Subcutaneous abdominal adipose tissue (tissue), 5 donors: ENCODE data around the gene CDKAL1.

ENCODE experiments used
- H3K27ac ChIP-seq: one replicate; pipeline ENCODE4 v1.7.0; 2013; ENCODE audit warnings: low read depth, mild to moderate bottlenecking, inconsistent platforms, low read length, moderate library complexity
- H3K27me3 ChIP-seq, 5 donors: one replicate each; pipeline ENCODE4 v1.7.0; 2013; ENCODE audit warnings: low read length in 5 of 5, inconsistent platforms in 1 of 5; ENCODE audit not compliant: control insufficient read depth in 5 of 5, insufficient read depth in 4 of 5
- H3K36me3 ChIP-seq, 5 donors: one replicate each; pipeline ENCODE4 v1.7.0; 2013; ENCODE audit warnings: low read length in 5 of 5; ENCODE audit not compliant: control insufficient read depth in 5 of 5, insufficient read depth in 5 of 5
- H3K4me1 ChIP-seq, 5 donors: one replicate each; pipeline ENCODE4 v1.7.0; 2013; ENCODE audit warnings: low read length in 5 of 5, mild to moderate bottlenecking in 3 of 5, moderate library complexity in 1 of 5; ENCODE audit not compliant: control insufficient read depth in 5 of 5, insufficient read depth in 5 of 5
- H3K4me3 ChIP-seq, 5 donors: one replicate each; pipeline ENCODE4 v1.7.0; 2013; ENCODE audit warnings: low read length in 5 of 5, low read depth in 1 of 5
- H3K9ac ChIP-seq, 5 donors: one replicate each; pipeline ENCODE4 v1.7.0; 2013; ENCODE audit warnings: low read length in 5 of 5, mild to moderate bottlenecking in 4 of 5, moderate library complexity in 3 of 5
- H3K9me3 ChIP-seq, 5 donors: one replicate each; pipeline ENCODE4 v1.7.0; 2013; ENCODE audit warnings: low read length in 5 of 5; ENCODE audit not compliant: control insufficient read depth in 5 of 5
- donor health status: healthy.
- donor health status: healthy.
- donor health status: healthy.
- donor health status: healthy.
- donor health status: healthy.

Gene CDKAL1

GRCh38 chr6:21199262-21199661 is 665.0 kb downstream of the CDKAL1 start:
- Histone ChIP-seq H3K9me3 (no peaks in the 10 kb centered on the region), H3K4me1 (peaks cover 0 to 13% (median 3%) of the 10 kb centered on the region in 5 donors), H3K27me3 (no peaks in the 10 kb centered on the region), H3K27ac (no peak overlapping the region), H3K4me3 (no peak overlapping the region), H3K9ac (no peak overlapping the region), H3K36me3 (peaks cover 0 to 13% (median 0%) of the 10 kb centered on the region in 5 donors)

- Histone ChIP-seq H3K27me3 (no peaks in the 10 kb centered on the region), H3K27ac (no peak overlapping the region), H3K4me3 (no peak overlapping the region), H3K36me3 (peaks cover 0 to 13% (median 0%) of the 10 kb centered on the region in 5 donors), H3K9ac (no peak overlapping the region), H3K4me1 (peaks cover 0 to 13% (median 3%) of the 10 kb centered on the region in 5 donors), H3K9me3 (no peaks in the 10 kb centered on the region)
Observed at GRCh38 chr6:21200134-21200870, 666.0 kb downstream of the CDKAL1 start.

GRCh38 chr6:21201187-21201586 is 666.9 kb downstream of the CDKAL1 start:
- H3K36me3 ChIP-seq: peaks cover 0 to 13% (median 0%) of the 10 kb centered on the region in 5 donors
- H3K9me3 ChIP-seq: no peaks in the 10 kb centered on the region
- no peaks in the 10 kb centered on the region for H3K27me3 ChIP-seq
- H3K4me1 ChIP-seq: peaks cover 0 to 13% (median 3%) of the 10 kb centered on the region in 5 donors
- no peak overlapping the region for H3K4me3 ChIP-seq
- H3K27ac ChIP-seq: no peak overlapping the region
- H3K9ac ChIP-seq: no peak overlapping the region

- no peaks in the 10 kb centered on the region for H3K27me3 ChIP-seq
- H3K36me3 ChIP-seq: peaks cover 0 to 13% (median 0%) of the 10 kb centered on the region in 5 donors
- no peak overlapping the region for H3K27ac ChIP-seq
- H3K4me1 ChIP-seq: peaks cover 0 to 13% (median 3%) of the 10 kb centered on the region in 5 donors
- H3K9me3 ChIP-seq: no peaks in the 10 kb centered on the region
- no peak overlapping the region for H3K9ac ChIP-seq
- no peak overlapping the region for H3K4me3 ChIP-seq
Observed at GRCh38 chr6:21201637-21202350, 667.5 kb downstream of the CDKAL1 start.

- Histone ChIP-seq H3K9me3 (no peaks in the 10 kb centered on the region), H3K36me3 (peaks cover 0 to 13% (median 0%) of the 10 kb centered on the region in 5 donors), H3K27me3 (no peaks in the 10 kb centered on the region), H3K4me3 (no peak overlapping the region), H3K27ac (no peak overlapping the region), H3K4me1 (peaks cover 0 to 13% (median 3%) of the 10 kb centered on the region in 5 donors), H3K9ac (no peak overlapping the region)
Observed at GRCh38 chr6:21202521-21202920, 668.3 kb downstream of the CDKAL1 start.

- H3K27ac ChIP-seq: no peak overlapping the region
- H3K4me1 ChIP-seq: peaks cover 0 to 5% (median 0%) of the 10 kb centered on the region in 5 donors
- no peaks in the 10 kb centered on the region for H3K27me3 ChIP-seq
- no peaks in the 10 kb centered on the region for H3K9me3 ChIP-seq
- H3K4me3 ChIP-seq: no peak overlapping the region
- H3K36me3 ChIP-seq: peaks cover 0 to 13% (median 4%) of the 10 kb centered on the region in 5 donors
- no peak overlapping the region for H3K9ac ChIP-seq
Observed at GRCh38 chr6:21204951-21205350, 670.7 kb downstream of the CDKAL1 start.

- Histone ChIP-seq H3K36me3 (peaks cover 3 to 9% (median 6%) of the 10 kb centered on the region in 5 donors), H3K27ac (no peak overlapping the region), H3K9me3 (peaks cover 3 to 7% (median 4%) of the 10 kb centered on the region in 5 donors), H3K27me3 (no peaks in the 10 kb centered on the region), H3K4me3 (no peak overlapping the region), H3K4me1 (no peaks in the 10 kb centered on the region), H3K9ac (no peak overlapping the region)
Observed at GRCh38 chr6:21208081-21208795, 674.0 kb downstream of the CDKAL1 start.

GRCh38 chr6:21208796-21209186 is 674.5 kb downstream of the CDKAL1 start:
- Histone ChIP-seq H3K9ac (no peak overlapping the region), H3K27ac (no peak overlapping the region), H3K9me3 (peaks cover 3 to 7% (median 4%) of the 10 kb centered on the region in 5 donors), H3K4me3 (no peak overlapping the region), H3K27me3 (no peaks in the 10 kb centered on the region), H3K36me3 (peaks cover 3 to 9% (median 6%) of the 10 kb centered on the region in 5 donors), H3K4me1 (no peaks in the 10 kb centered on the region)

- Histone ChIP-seq H3K4me1 (no peaks in the 10 kb centered on the region), H3K4me3 (no peak overlapping the region), H3K27me3 (no peaks in the 10 kb centered on the region)
Observed at GRCh38 chr6:21213492-21213891, 679.2 kb downstream of the CDKAL1 start.

More at GRCh38 chr6:21213492-21213891, 679.2 kb downstream of the CDKAL1 start:
- Histone ChIP-seq H3K9me3 (peaks cover 3 to 11% (median 7%) of the 10 kb centered on the region in 5 donors), H3K9ac (no peak overlapping the region), H3K36me3 (peaks cover 3 to 13% (median 7%) of the 10 kb centered on the region in 5 donors), H3K27ac (no peak overlapping the region)
